Tongue (tissue), 2 donors: ENCODE results near the gene CAPN10. TPM values are rescaled to one million over a fixed set of nuclear protein-coding genes. Genes with fewer than 3 reads are reported as not detected.
"Not testable (repeated sequence)": the region's sequence is repeated elsewhere in the genome, so short reads cannot be mapped to it uniquely, and the experiment has no call there.

Experiments
- DNase-seq: peaks from one replicate; pipeline ENCODE4 v3.0.0-alpha.2; 2015
- total RNA-seq: library from RNA; depleted of rRNA; stranded (reverse); fragments of >200 nt; gene quantifications from one replicate; pipeline ENCODE4 v1.2.3, GENCODE V29; 2014

The CAPN10 gene, protein sequence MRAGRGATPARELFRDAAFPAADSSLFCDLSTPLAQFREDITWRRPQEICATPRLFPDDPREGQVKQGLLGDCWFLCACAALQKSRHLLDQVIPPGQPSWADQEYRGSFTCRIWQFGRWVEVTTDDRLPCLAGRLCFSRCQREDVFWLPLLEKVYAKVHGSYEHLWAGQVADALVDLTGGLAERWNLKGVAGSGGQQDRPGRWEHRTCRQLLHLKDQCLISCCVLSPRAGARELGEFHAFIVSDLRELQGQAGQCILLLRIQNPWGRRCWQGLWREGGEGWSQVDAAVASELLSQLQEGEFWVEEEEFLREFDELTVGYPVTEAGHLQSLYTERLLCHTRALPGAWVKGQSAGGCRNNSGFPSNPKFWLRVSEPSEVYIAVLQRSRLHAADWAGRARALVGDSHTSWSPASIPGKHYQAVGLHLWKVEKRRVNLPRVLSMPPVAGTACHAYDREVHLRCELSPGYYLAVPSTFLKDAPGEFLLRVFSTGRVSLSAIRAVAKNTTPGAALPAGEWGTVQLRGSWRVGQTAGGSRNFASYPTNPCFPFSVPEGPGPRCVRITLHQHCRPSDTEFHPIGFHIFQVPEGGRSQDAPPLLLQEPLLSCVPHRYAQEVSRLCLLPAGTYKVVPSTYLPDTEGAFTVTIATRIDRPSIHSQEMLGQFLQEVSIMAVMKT
- 24.3 TPM for total RNA-seq

GRCh38 chr2:240586198-240586918, at the start of gene CAPN10:
Gene CAPN10 (plus strand): TSS chr2:240586734. CDS start chr2:240586912, 178 bp downstream.
- DNase-seq, result peak; percentile 98

DNA sequence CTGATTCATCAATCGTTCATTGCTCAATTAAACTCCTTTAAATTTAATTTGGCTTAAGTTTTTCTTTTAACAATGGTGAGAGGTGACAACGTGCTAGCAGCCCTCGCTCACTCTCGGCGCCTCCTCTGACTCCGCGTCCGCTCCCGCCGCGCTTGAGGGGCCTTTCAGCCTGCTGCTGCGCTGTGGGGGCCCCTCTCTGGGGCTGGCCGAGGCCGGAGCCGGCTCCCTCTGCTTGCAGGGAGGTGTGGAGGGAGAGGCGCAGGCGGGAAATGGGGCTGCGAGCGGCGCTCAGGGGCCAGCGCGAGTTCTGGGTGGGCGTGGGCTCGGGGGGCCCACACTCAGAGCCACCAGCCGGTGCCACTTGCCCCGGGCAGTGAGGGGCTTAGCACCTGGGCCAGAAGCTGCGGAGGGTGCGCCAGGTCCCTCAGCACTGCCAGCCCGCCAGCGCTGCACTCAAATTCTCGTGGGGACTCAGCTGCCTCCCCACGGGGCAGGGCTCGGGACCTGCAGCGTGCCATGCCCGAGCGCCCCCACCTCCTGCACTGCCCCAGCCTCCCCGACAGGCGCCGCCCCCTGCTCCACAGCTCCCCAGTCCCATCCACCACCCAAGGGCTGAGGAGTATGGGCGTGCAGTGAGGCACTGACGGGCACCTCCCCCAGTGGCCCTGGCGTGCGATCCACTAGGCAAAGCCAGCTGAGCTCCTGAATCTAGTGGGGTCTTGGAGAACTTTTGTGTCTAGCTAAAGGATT, 48.3 kb upstream of the CAPN10 start:
- DNase-seq, result no peak

- not testable (repeated sequence) for DNase-seq
Measured at GRCh38 chr2:240539101-240539500, 47.4 kb upstream of the CAPN10 start.

GRCh38 chr2:240539906-240540305, 46.6 kb upstream of the CAPN10 start:
- no peak for DNase-seq

GRCh38 chr2:240551288-240551687, 35.2 kb upstream of the CAPN10 start:
- no peak for DNase-seq

DNA sequence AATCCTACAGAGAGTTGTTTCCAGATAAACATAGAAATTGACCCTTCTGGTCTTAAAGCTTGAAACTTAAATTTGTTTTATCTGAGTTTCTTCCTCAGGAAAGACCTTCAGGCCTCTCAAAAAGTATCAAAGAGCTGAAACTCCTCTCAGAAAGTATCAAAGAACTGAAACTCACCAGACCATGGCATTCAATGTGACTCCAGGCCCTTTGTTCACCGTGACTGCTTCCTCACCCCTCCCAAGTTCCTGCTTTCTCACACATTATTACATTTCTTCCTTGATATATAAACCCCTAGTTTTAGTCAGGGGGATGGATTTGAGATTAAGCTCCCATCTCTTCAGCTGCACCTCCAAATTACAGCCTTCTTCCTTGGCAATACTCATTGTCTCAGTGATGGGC, 34.7 kb upstream of the CAPN10 start:
- no peak for DNase-seq

GRCh38 chr2:240553956-240554480, 32.5 kb upstream of the CAPN10 start:
- DNase-seq, result no peak

DNA sequence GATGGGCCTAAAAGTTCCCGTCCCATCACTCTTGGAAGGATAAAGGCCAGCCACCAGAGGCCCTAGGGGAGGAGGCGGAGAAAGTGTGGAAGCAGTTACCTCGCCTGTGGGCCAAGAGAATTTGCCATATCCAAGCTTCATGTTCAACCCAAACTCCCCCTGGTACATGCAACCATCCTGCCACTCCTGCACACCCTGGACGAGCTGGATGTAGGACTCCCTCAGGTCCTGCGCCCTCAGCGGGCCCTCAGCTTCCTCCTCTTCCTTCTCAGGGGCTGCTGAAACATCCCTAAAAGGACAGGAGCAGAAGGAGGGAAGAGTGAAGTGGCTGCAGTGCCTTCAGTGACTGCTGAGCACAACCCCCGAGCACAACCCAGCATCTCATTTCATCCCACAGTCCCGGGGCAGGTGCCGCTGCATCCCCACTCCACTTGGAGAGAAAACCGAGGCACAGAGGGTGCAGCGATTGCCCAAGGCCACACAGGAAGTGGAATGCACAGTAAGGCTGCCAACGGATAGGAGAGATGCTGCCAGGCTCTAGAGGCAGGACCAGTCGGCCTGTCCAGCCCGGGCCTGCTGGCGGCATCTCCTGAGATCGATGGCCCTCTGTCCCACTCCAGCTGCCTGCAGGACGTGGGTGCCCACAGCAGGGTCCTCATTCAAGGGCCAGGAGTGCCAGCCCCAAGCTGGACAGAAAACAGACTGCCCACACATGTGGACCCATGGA, 31.6 kb upstream of the CAPN10 start:
- no peak for DNase-seq

DNA sequence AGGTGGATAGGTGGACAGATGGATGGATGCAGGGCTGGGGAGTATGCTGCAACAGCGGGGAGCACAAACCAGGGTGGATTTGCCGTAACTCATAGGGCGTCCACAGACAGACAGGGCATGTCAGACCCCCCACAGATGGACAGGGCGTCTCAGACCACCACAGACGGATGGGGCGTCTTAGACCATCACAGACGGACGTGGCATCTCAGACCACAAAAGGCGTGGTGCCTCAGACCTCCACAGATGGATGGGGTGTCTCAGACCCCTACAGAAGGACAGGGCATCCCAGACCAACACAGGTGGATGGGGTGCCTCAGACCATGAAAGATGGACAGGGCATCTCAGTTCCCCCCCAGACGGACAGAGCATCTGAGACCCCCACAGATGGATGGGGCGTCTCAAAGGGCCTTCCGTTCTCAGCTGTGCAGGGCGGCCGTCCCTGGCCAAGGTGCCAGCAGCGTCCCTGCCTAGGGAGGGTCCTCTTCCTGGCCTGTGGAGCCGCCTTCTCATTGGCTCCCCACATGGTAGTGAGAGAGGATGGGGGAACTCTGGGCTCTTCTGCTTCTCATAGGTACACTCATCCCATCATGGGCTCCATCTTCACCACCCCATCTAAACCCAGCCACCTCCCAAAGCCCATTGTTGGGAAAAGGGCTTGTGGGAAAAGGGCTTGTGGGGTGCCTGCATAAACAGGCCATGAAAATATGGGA, 30.8 kb upstream of the CAPN10 start:
- no peak for DNase-seq

GRCh38 chr2:240556553-240557100, 29.9 kb upstream of the CAPN10 start:
- DNase-seq, result peak; percentile 50

GRCh38 chr2:240557101-240557751, 29.3 kb upstream of the CAPN10 start:
- no peak for DNase-seq

DNA sequence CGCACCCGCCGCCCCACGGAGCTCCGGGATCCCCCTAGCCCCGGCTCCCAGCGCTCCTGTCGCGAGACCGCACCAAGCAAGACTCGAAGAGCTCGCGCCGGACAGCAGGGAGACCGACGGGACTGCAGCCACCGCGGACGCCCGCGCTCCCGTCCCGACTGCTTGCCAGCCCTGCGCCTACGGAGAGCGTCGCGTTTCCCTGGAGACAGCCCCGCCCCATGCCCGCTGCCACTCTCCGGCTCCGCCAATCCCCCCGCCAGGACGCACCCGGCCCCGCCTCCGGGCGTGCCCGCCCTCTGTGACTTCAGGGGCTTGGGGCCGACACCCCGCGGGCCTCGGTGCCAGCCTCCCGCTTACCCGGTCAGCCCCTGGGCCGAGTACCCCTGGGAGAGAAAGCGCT, 28.7 kb upstream of the CAPN10 start, which contains the start of gene ANKMY1:
ANKMY1 (minus strand) TSS at position 181 of the 400 bp plus-strand sequence. CDS start 653 bp downstream, outside the sequence.
- peak; percentile 84 for DNase-seq

GRCh38 chr2:240558236-240558761, 28.2 kb upstream of the CAPN10 start:
- DNase-seq, result no peak

DNA sequence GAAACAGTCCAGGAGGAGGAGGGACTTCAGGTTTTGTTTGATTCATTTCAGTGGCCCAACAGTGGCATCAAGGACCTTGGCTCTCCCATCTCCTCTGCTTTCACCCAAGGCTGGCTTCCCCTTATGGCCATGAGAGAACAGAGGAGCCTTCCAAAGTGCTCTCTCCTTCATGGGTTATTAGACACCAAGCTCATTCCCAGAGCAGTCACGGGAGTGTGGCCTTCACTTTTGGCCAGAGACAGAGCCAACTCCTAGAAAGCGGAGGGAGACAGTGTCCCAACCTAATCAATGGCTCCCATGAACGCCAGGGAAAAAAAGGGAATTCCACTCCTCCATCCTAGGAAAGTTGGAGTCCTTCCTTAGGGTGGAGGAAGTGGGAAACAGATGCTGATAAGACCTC, 27.2 kb upstream of the CAPN10 start:
- DNase-seq, result no peak

DNA sequence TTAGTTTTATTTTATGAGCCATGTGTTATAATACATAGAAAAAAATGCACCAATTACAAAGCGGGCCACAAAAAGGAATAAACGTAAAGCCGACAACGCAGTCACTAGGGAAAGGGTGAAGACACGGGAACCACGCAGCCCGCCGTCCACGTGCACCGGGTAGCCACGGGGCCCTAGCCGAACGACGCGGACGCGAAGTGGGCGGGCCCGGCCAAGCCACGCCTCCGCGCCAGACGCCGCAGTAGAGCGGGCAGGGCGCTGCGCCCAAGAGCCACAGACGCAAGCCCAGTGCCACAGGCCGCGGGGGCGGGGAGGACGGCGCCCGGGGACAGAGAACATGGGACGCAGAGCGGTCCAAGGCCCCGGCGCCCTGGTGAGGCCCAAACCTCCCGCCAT, 26.5 kb upstream of the CAPN10 start, which contains the start of gene DUSP28:
DUSP28 (plus strand) TSS at position 274 of the 396 bp plus-strand sequence. CDS start 328 bp downstream, outside the sequence.
- peak; percentile 91 for DNase-seq

- DNase-seq, result peak; percentile 99
Measured at GRCh38 chr2:240560480-240561324, 25.8 kb upstream of the CAPN10 start.

GRCh38 chr2:240561325-240561971, 25.1 kb upstream of the CAPN10 start:
- no peak for DNase-seq

- DNase-seq, result not testable (repeated sequence)
Measured at GRCh38 chr2:240563231-240563630, 23.3 kb upstream of the CAPN10 start.
